Body of pancreas (tissue), 4 donors: ENCODE data around the gene AURKAIP1.

Source experiments
- CTCF ChIP-seq, 7 experiments: fragments of 450-650 bp in 4 of 7; fragments of 200-600 bp in 3 of 7; sonication (generic) in 3 of 7; IDR thresholded peaks; one replicate each; pipeline ENCODE4 v1.5.1; 2016 to 2019; ENCODE audit warnings: antibody characterized with exemption in 7 of 7
- POLR2A ChIP-seq, 3 donors: fragments of 450-650 bp; IDR thresholded peaks; one replicate each; pipeline ENCODE4 v1.6.1; 2016; ENCODE audit warnings: antibody characterized with exemption in 3 of 3, mild to moderate bottlenecking in 2 of 3

GRCh38 chr1:1395166-1395565, 20.2 kb upstream of the AURKAIP1 start:
- no peak for TF ChIP-seq CTCF (IDR thresholded peaks at IDR 0.05)
- no peak for TF ChIP-seq POLR2A (IDR thresholded peaks at IDR 0.05)
